IMR-90 (cell line): ENCODE data around the gene BPIFA3. TPM values are rescaled to one million over a fixed set of nuclear protein-coding genes. Genes with fewer than 3 reads are reported as not detected.

ENCODE experiments used
- ATAC-seq: fragments of 200-7000 bp; cut with Tn5 transposase; 2 replicates; pipeline ENCODE4 v1.9.1; 2020; ENCODE audit warnings: low read depth, mild to moderate bottlenecking, moderate library complexity
- BruUV-seq: library from RNA; stranded (reverse); fragments of 400-500 nt; replicated peaks from 2 replicates; lab custom pipeline; 2021; lab: Mats Ljungman, UMichigan
- CTCF ChIA-PET: fragments of 300-600 bp; formaldehyde crosslinking; extraction: SDS; loops from one replicate; lab custom pipeline; 2021; ENCODE audit warnings: antibody characterized with exemption; lab: Yijun Ruan, JAX
- POLR2A ChIA-PET: fragments of 300-600 bp; sonication (Branson Sonifier 250); formaldehyde crosslinking; loops from one replicate; lab custom pipeline; 2022; ENCODE audit warnings: antibody characterized with exemption; ENCODE audit not compliant: unreplicated experiment; lab: Charles Lee
- DNase-seq: peaks from one replicate; pipeline ENCODE4 v3.0.0; 2013
- H2AFZ ChIP-seq: replicated peaks from 2 replicates; pipeline ENCODE3; 2013; ENCODE audit warnings: low read length, mild to moderate bottlenecking; ENCODE audit not compliant: poor library complexity
- H2AK5ac ChIP-seq: 2 replicates; pipeline ENCODE4 v1.6.1; 2013; ENCODE audit warnings: low read depth, low read length, inconsistent platforms
- H2AK9ac ChIP-seq: replicated peaks from 2 replicates; pipeline ENCODE3; 2013; ENCODE audit warnings: mild to moderate bottlenecking, low read depth, low read length, moderate library complexity; ENCODE audit not compliant: poor library complexity
- H2BK120ac ChIP-seq: 2 replicates; pipeline ENCODE4 v1.6.1; 2013; ENCODE audit warnings: low read depth, low read length, inconsistent platforms
- H2BK15ac ChIP-seq: 3 replicates; pipeline ENCODE4 v1.6.1; 2013; ENCODE audit warnings: low read depth, low read length, inconsistent platforms
- H2BK20ac ChIP-seq: 2 replicates; pipeline ENCODE4 v1.6.1; 2013; ENCODE audit warnings: low read depth, mild to moderate bottlenecking, inconsistent platforms, low read length, moderate library complexity
- H2BK5ac ChIP-seq: 2 replicates; pipeline ENCODE4 v1.6.1; 2013; ENCODE audit warnings: mild to moderate bottlenecking, low read depth, low read length, inconsistent platforms; ENCODE audit not compliant: poor library complexity, severe bottlenecking
- H3K14ac ChIP-seq: replicated peaks from 2 replicates; pipeline ENCODE4 v1.6.1; 2013; ENCODE audit warnings: low read depth, low read length, inconsistent platforms
- H3K18ac ChIP-seq: 2 replicates; pipeline ENCODE4 v1.6.1; 2013; ENCODE audit warnings: low read depth, low read length, control low read depth
- H3K23ac ChIP-seq: 2 replicates; pipeline ENCODE4 v1.6.1; 2013; ENCODE audit warnings: low read depth, low read length, inconsistent platforms
- H3K27ac ChIP-seq: 2 replicates; pipeline ENCODE4 v1.5.1; 2013; ENCODE audit warnings: mild to moderate bottlenecking, control low read depth, low read length; ENCODE audit not compliant: insufficient read depth
- H3K27me3 ChIP-seq: 2 replicates; pipeline ENCODE4 v1.6.1; 2013; ENCODE audit warnings: low read length; ENCODE audit not compliant: control insufficient read depth, insufficient read depth
- H3K36me3 ChIP-seq: 2 replicates; pipeline ENCODE4 v1.6.1; 2013; ENCODE audit warnings: low read length, mixed read lengths; ENCODE audit not compliant: control insufficient read depth, insufficient read depth
- H3K4ac ChIP-seq: 2 replicates; pipeline ENCODE4 v1.6.1; 2013; ENCODE audit warnings: low read depth, low read length, inconsistent platforms
- H3K4me1 ChIP-seq: 2 replicates; pipeline ENCODE4 v1.6.1; 2013; ENCODE audit warnings: low read length, mixed read lengths; ENCODE audit not compliant: control insufficient read depth, insufficient read depth
- H3K4me2 ChIP-seq: 2 replicates; pipeline ENCODE4 v1.6.1; 2013; ENCODE audit warnings: low read depth, mild to moderate bottlenecking, control low read depth, low read length, moderate library complexity
- H3K4me3 ChIP-seq: 2 replicates; pipeline ENCODE4 v1.5.1; 2013; ENCODE audit warnings: low read depth, mild to moderate bottlenecking, control low read depth, low read length, moderate library complexity; ENCODE audit not compliant: insufficient read depth
- H3K56ac ChIP-seq: 2 replicates; pipeline ENCODE4 v1.6.1; 2013; ENCODE audit warnings: low read length, inconsistent platforms; ENCODE audit not compliant: insufficient read depth; ENCODE audit errors: extremely low read depth
- H3K79me1 ChIP-seq, 2 experiments: 2 replicates each; pipeline ENCODE4 v1.6.1; 2013; ENCODE audit warnings: low read length in 2 of 2, inconsistent platforms in 1 of 2, low read depth in 1 of 2
- H3K9ac ChIP-seq: 2 replicates; pipeline ENCODE4 v1.6.1; 2013; ENCODE audit warnings: low read depth, low read length, control low read depth
- H3K9me1 ChIP-seq: 2 replicates; pipeline ENCODE4 v1.6.1; 2013; ENCODE audit warnings: low read length, inconsistent platforms; ENCODE audit not compliant: insufficient read depth
- H3K9me3 ChIP-seq: 2 replicates; pipeline ENCODE4 v1.6.1; 2013; ENCODE audit warnings: low read length; ENCODE audit not compliant: control insufficient read depth, insufficient read depth
- H4K20me1 ChIP-seq: 2 replicates; pipeline ENCODE4 v1.6.1; 2013; ENCODE audit warnings: low read length, inconsistent platforms; ENCODE audit not compliant: insufficient read depth
- H4K5ac ChIP-seq: 2 replicates; pipeline ENCODE4 v1.6.1; 2013; ENCODE audit warnings: mild to moderate bottlenecking, low read depth, low read length, control low read depth
- H4K8ac ChIP-seq, 2 experiments: 2 replicates each; pipeline ENCODE4 v1.6.1; 2013; ENCODE audit warnings: low read depth in 2 of 2, low read length in 2 of 2, control low read depth in 1 of 2, inconsistent platforms in 1 of 2
- H4K91ac ChIP-seq: 2 replicates; pipeline ENCODE4 v1.6.1; 2013; ENCODE audit warnings: low read depth, low read length, inconsistent platforms; ENCODE audit not compliant: insufficient read depth
- BHLHE40 ChIP-seq: fragments of 150-350 bp; IDR thresholded peaks from 2 replicates; pipeline ENCODE4 v1.6.1; 2016; ENCODE audit warnings: mild to moderate bottlenecking, low read depth, low read length
- CEBPB ChIP-seq: IDR thresholded peaks from 2 replicates; pipeline ENCODE4 v1.6.1; 2012; ENCODE audit warnings: low read depth, low read length, improper control_type of control experiment
- CHD1 ChIP-seq: IDR thresholded peaks from 2 replicates; pipeline ENCODE4 v1.6.1; 2012; ENCODE audit warnings: low read depth, low read length, improper control_type of control experiment
- CTCF ChIP-seq: conservative IDR thresholded peaks from 2 replicates; pipeline ENCODE4 v1.5.1; 2012; ENCODE audit warnings: mild to moderate bottlenecking, low read depth, low read length, improper control_type of control experiment
- FOS ChIP-seq: fragments of 150-350 bp; IDR thresholded peaks from 2 replicates; pipeline ENCODE4 v1.6.1; 2016; ENCODE audit warnings: low read depth, low read length
- MAZ ChIP-seq: IDR thresholded peaks from 2 replicates; pipeline ENCODE4 v1.6.1; 2012; ENCODE audit warnings: low read depth, mild to moderate bottlenecking, low read length, improper control_type of control experiment, moderate library complexity, borderline replicate concordance
- MXI1 ChIP-seq: IDR thresholded peaks from 2 replicates; pipeline ENCODE4 v1.6.1; 2012; ENCODE audit warnings: low read depth, mild to moderate bottlenecking, low read length, moderate library complexity, borderline replicate concordance
- NFE2L2 ChIP-seq: fragments of 150-350 bp; IDR thresholded peaks from 2 replicates; pipeline ENCODE4 v1.6.1; 2016; ENCODE audit warnings: low read depth, mild to moderate bottlenecking, low read length
- RFX5 ChIP-seq: IDR thresholded peaks from 2 replicates; pipeline ENCODE4 v1.8.0; 2012; ENCODE audit warnings: low read depth, mild to moderate bottlenecking, low read length, moderate library complexity
- USF2 ChIP-seq: fragments of 150-350 bp; IDR thresholded peaks from 2 replicates; pipeline ENCODE4 v1.6.1; 2017; ENCODE audit warnings: mild to moderate bottlenecking, antibody characterized with exemption, low read length, low read depth
- WGBS, 2 experiments: methylation state at CpG; one replicate each; pipeline versions ENCODE4 v1.1.5 to v1.1.7; 2013; ENCODE audit warnings: missing lambda C conversion rate in 2 of 2; ENCODE audit not compliant: insufficient read length in 1 of 2; ENCODE audit errors: extremely low coverage in 2 of 2; 5-methylcytosine and 5-hydroxymethylcytosine counted together
- dilution Hi-C: fragments of 300-500 bp; cut with HindIII; formaldehyde crosslinking; loops from one replicate; pipeline ENCODE4 v1.14.3; 2018; ENCODE audit warnings: low sequenced_read_pairs; ENCODE audit not compliant: unreplicated experiment
- in situ Hi-C: fragments of 300-500 bp; cut with MboI; formaldehyde crosslinking; loops from 3 replicates; pipeline ENCODE4 v1.14.3; 2019; ENCODE audit warnings: low sequenced_read_pairs, inconsistent platforms, mixed read lengths
- intact Hi-C: fragments of 100-400 bp; cut with micrococcal nuclease; formaldehyde crosslinking; loops from 2 replicates; pipeline ENCODE4 v1.10.0; 2022
- polyA plus RNA-seq, 3 experiments: library from polyadenylated mRNA; depleted of rRNA; stranded (reverse); fragments of >200 nt; gene quantifications; 2 replicates each; pipeline ENCODE4 v1.2.3, GENCODE V29; 2012; ENCODE audit warnings: low replicate concordance in 1 of 3
- total RNA-seq: library from RNA; depleted of rRNA; stranded (reverse); fragments of >200 nt; gene quantifications from 2 replicates; pipeline ENCODE4 v1.2.3, GENCODE V29; 2012

Gene BPIFA3
- total and polyA plus RNA-seq, 2 of the 4 experiments (the other 2 are of a cell fraction) = not detected

GRCh38 chr20:33255005-33255404, 37.9 kb downstream of the BPIFA3 start:
- no TSS peak for BruUV-seq
- Histone ChIP-seq H2AFZ (no peak overlapping the region), H3K9me3 (no peaks in the 10 kb centered on the region), H2BK15ac (no peak overlapping the region), H3K4me3 (no peak overlapping the region), H4K5ac (no peak overlapping the region), H3K56ac (no peak overlapping the region), H2AK5ac (no peak overlapping the region), H3K23ac (no peak overlapping the region), H3K4me1 (no peaks in the 10 kb centered on the region), H4K91ac (no peak overlapping the region), H3K79me1 (no peaks in the 10 kb centered on the region), H2AK9ac (no peak overlapping the region), H3K18ac (no peak overlapping the region), H2BK120ac (no peak overlapping the region), H3K4me2 (no peak overlapping the region), H2BK5ac (no peak overlapping the region), H2BK20ac (no peak overlapping the region), H4K8ac (no peak overlapping the region), H3K9me1 (no peaks in the 10 kb centered on the region), H3K14ac (no peak overlapping the region), H3K27ac (no peak overlapping the region), H4K20me1 (no peaks in the 10 kb centered on the region), H3K4ac (no peak overlapping the region), H3K27me3 (no peaks in the 10 kb centered on the region), H3K9ac (no peak overlapping the region), H3K36me3 (no peaks in the 10 kb centered on the region)
- in situ Hi-C loops (no loop called here), intact Hi-C loops (no loop called here), dilution Hi-C loops (no loop called here)
- ChIA-PET POLR2A (no interaction called here), CTCF (no interaction called here)
- no peak for DNase-seq
- no CpG with 5 or more reads among the region's 2 CpGs for WGBS, 2 experiments
- no peak for ATAC-seq
- TF ChIP-seq CHD1 (no peak), NFE2L2 (no peak), MAZ (no peak), FOS (no peak), CTCF (no peak), CEBPB (no peak), BHLHE40 (no peak), USF2 (no peak), MXI1 (no peak), RFX5 (no peak)
